Activated CD4-positive, alpha-beta T cell treated with anti-CD3 and anti-CD28 coated beads, Interleukin-2, amount 10 ng/mL, durations not matched to agents 7 days and 5 days (primary cell): ENCODE data around the gene SH2D5. TPM values are rescaled to one million over a fixed set of nuclear protein-coding genes. Genes with fewer than 3 reads are reported as not detected.

Source experiments
- CTCF ChIA-PET: fragments of 350-600 bp; sonication (Branson Sonifier 250); formaldehyde crosslinking; loops from one replicate; lab custom pipeline; 2021; ENCODE audit warnings: antibody characterized with exemption; lab: Charles Lee
- POLR2A ChIA-PET: fragments of 350-600 bp; sonication (Branson Sonifier 250); formaldehyde crosslinking; loops from one replicate; lab custom pipeline; 2021; ENCODE audit warnings: antibody characterized with exemption; lab: Charles Lee
- DNase-seq: peaks from one replicate; pipeline ENCODE4 v3.0.0-alpha.2; 2020
- H3K27ac Mint-ChIP-seq: one replicate; pipeline ENCODE4 v1.8.0; 2021; ENCODE audit warnings: mild to moderate bottlenecking, moderate library complexity, mixed read lengths
- H3K27me3 Mint-ChIP-seq: one replicate; pipeline ENCODE4 v1.8.0; 2021; ENCODE audit warnings: mixed read lengths
- H3K36me3 Mint-ChIP-seq: one replicate; pipeline ENCODE4 v1.8.0; 2021; ENCODE audit warnings: low read depth, mixed read lengths
- H3K4me1 Mint-ChIP-seq: one replicate; pipeline ENCODE4 v1.8.0; 2021; ENCODE audit warnings: mixed read lengths
- H3K4me3 Mint-ChIP-seq: one replicate; pipeline ENCODE4 v1.8.0; 2021; ENCODE audit warnings: mild to moderate bottlenecking, moderate library complexity, mixed read lengths
- H3K9me3 Mint-ChIP-seq: one replicate; pipeline ENCODE4 v1.8.0; 2021; ENCODE audit warnings: mixed read lengths
- total RNA-seq, 2 experiments: library from RNA; stranded (reverse); gene quantifications; one replicate each; pipeline ENCODE4 v1.2.3, GENCODE V29; 2021

The SH2D5 gene
- total RNA-seq, 2 experiments from 2014 or later = not detected

- CTCF ChIA-PET = interaction anchor here (0.5 to 2.7 kb wide), 5 partner anchors 8 to 522 kb away, joined by 3 to 14 read pairs (median 4); no protein-coding TSS in a partner anchor
- no peak overlapping the region for H3K4me3 Mint-ChIP-seq
Observed at GRCh38 chr1:20695515-20695914, 37.0 kb downstream of the SH2D5 start.

DNA sequence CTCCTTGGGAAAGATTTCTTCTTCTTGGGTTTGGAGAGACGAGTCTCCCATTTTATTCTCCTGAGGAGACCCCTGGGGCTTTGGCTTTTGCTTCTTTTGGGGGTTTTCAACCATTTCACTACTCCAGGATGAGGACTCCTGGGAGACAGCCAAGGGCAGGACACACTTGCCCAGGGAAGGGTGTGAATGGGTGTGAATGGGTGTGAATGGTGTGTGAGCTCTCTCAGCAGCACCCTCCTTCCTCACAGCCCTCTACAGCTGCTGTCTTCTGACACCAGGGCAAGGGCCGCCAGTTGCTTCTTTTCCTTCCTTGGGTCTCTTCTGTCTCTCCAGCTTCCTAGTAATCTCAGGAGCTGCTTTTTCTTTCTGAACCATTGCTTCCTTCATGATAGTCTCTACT lies 38.9 kb downstream of the SH2D5 start:
- Mint-ChIP-seq H3K4me1 (peaks cover 8% of the 10 kb centered on the region), H3K27ac (no peak overlapping the region), H3K4me3 (no peak overlapping the region), H3K36me3 (no peaks in the 10 kb centered on the region), H3K27me3 (peaks cover 10% of the 10 kb centered on the region), H3K9me3 (no peaks in the 10 kb centered on the region)
- ChIA-PET CTCF (interaction anchor here (0.6 to 0.7 kb wide), 2 partner anchors 11 to 289 kb away, joined by 3 read pairs; no protein-coding TSS in a partner anchor), POLR2A (no interaction called here)
- no peak for DNase-seq

More at GRCh38 chr1:20695515-20695914, 37.0 kb downstream of the SH2D5 start:
- DNase-seq = no peak
- H3K36me3 Mint-ChIP-seq = no peaks in the 10 kb centered on the region
- peaks cover 11% of the 10 kb centered on the region for H3K27me3 Mint-ChIP-seq
- H3K9me3 Mint-ChIP-seq = no peaks in the 10 kb centered on the region
- H3K27ac Mint-ChIP-seq = no peak overlapping the region
- peaks cover 8% of the 10 kb centered on the region for H3K4me1 Mint-ChIP-seq
- POLR2A ChIA-PET = no interaction called here

DNA sequence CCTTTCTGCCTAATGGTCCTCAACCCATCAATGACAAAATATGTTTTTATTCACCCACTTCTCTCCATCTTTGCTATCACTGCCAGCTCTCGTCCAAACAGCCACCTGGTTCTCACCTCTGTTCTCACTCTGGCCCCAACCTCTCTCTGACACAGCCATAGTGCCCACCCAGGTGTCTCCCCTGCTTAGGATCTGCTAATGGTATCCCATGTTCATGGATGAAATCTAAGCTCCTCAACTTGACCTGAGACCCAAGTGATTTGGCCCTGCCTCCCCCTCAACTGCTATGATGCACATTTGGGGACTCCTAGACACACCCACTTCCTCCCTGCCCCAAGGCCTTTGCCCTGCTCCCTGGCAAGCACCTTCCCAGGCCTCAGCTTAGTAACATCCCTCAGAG lies 40.6 kb downstream of the SH2D5 start:
- Mint-ChIP-seq H3K4me1 (peaks cover 7% of the 10 kb centered on the region), H3K4me3 (no peak overlapping the region), H3K27me3 (peaks cover 10% of the 10 kb centered on the region), H3K27ac (no peak overlapping the region), H3K36me3 (no peaks in the 10 kb centered on the region), H3K9me3 (no peaks in the 10 kb centered on the region)
- no peak for DNase-seq
- ChIA-PET POLR2A (no interaction called here), CTCF (interaction anchor here (0.6 kb wide), 1 partner anchor 30 kb away, joined by 3 read pairs; no protein-coding TSS in a partner anchor)

GRCh38 chr1:20689645-20690056 lies 42.9 kb downstream of the SH2D5 start:
- H3K27me3 Mint-ChIP-seq = peaks cover 12% of the 10 kb centered on the region
- ChIA-PET POLR2A (no interaction called here), CTCF (no interaction called here)
- no peaks in the 10 kb centered on the region for H3K9me3 Mint-ChIP-seq
- H3K36me3 Mint-ChIP-seq = no peaks in the 10 kb centered on the region
- peaks cover 3% of the 10 kb centered on the region for H3K4me1 Mint-ChIP-seq
- H3K4me3 Mint-ChIP-seq = no peak overlapping the region
- no peak for DNase-seq
- no peak overlapping the region for H3K27ac Mint-ChIP-seq

DNA sequence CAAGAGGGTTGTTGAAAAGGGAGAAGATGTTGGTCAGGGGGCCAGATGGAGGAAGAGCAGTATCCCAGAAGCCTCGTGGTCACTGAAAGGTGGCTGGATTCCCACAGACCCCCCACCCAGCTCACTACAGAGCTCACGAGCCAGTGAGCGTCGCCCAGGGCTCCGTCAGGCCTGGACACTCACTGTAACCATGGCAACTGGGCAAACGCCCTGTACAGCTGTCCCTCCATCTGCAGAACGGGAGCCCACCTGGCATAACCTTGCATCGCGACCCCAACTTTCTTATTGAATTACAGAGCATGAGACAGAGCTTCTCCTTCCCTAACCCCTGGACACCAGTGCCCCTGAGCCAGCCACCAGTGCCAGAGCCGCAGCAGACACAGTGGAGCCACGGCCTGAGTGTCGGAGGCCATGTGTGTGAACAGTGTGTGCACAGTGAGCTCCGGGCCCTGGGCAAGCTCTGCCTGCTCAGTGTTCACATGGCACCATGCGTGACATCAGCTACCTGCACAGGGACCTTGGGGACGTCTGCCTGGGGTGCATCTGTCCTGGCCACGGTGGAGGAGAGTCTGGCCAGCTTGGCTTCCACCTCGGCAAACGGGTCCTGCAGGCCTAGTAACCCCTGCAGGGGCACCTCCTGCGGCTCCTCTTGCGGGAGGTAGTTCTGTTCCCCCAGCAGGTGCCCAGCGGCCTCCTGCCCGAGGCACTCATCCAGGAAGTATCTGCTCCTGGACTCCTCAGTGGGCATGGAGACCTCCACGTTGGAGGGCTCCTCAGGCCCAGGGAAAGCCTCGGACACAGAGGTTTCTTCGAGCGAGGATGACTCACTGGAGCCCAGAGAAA lies 45.4 kb downstream of the SH2D5 start:
- H3K36me3 Mint-ChIP-seq = no peaks in the 10 kb centered on the region
- no peak overlapping the region for H3K27ac Mint-ChIP-seq
- peaks cover 3% of the 10 kb centered on the region for H3K4me1 Mint-ChIP-seq
- POLR2A ChIA-PET = no interaction called here
- DNase-seq = no peak
- peaks cover 19% of the 10 kb centered on the region for H3K27me3 Mint-ChIP-seq
- CTCF ChIA-PET = interaction anchor here (2.2 kb wide), 1 partner anchor 10 kb away, joined by 14 read pairs; no protein-coding TSS in a partner anchor
- no peaks in the 10 kb centered on the region for H3K9me3 Mint-ChIP-seq
- no peak overlapping the region for H3K4me3 Mint-ChIP-seq

GRCh38 chr1:20685741-20686140 lies 46.8 kb downstream of the SH2D5 start:
- no peak for DNase-seq
- H3K9me3 Mint-ChIP-seq = no peaks in the 10 kb centered on the region
- CTCF ChIA-PET = no interaction called here
- peaks cover 3% of the 10 kb centered on the region for H3K4me1 Mint-ChIP-seq
- POLR2A ChIA-PET = no interaction called here
- H3K27me3 Mint-ChIP-seq = peaks cover 28% of the 10 kb centered on the region
- H3K27ac Mint-ChIP-seq = no peak overlapping the region
- H3K36me3 Mint-ChIP-seq = no peaks in the 10 kb centered on the region
- no peak overlapping the region for H3K4me3 Mint-ChIP-seq

DNA sequence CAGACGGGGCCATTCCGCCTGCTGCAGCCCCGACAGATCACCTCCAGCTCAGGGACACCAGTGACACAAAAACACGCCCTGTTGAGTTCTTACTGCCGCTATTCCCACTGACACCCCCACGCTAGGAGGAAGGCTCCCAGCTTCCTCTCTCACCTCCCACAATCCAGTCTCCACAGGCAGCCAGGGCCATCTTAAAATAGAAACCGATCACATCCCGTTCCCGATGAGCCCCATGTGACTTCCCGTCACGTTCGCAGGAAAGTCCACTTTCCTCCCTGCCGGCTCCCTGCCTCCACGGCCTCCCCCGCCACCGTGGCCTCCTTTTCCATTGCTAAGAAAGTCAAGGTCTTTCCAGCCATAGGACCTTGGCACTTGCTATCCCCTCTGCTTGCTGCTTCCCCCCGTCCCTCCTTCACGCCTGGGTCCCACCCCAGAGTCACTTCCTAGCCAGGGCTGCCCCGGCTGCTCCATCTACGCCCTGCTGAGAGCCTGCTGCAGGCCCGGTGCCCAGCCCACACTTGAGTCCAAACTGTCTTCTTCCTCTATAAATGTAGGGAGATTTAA lies 47.3 kb downstream of the SH2D5 start:
- H3K36me3 Mint-ChIP-seq = no peaks in the 10 kb centered on the region
- POLR2A ChIA-PET = no interaction called here
- CTCF ChIA-PET = no interaction called here

DNA sequence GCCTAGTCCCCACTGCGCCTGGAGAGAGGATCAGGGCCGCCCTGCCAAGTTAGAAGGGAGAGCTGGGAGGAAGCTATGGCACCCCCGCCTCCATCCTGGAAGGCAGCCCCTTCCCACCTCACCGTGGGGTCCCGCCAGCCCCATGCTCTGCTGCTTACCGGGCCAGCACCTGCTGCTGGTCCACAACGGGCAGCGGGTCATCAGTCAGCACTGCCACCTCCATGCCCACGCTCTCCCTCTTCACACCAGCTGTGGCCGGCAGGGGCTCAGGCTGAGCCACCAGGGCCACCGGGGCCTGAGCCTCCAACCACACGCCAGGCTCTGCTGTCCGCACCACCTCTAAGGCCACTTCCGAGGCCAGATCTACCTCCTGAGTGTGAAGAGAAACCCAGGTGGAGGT lies 47.9 kb downstream of the SH2D5 start:
- ChIA-PET POLR2A (no interaction called here), CTCF (no interaction called here)
- no peaks in the 10 kb centered on the region for H3K36me3 Mint-ChIP-seq
- H3K4me1 Mint-ChIP-seq = peaks cover 3% of the 10 kb centered on the region
- H3K4me3 Mint-ChIP-seq = no peak overlapping the region
- no peak overlapping the region for H3K27ac Mint-ChIP-seq
- no peak for DNase-seq
- no peaks in the 10 kb centered on the region for H3K9me3 Mint-ChIP-seq
- H3K27me3 Mint-ChIP-seq = peaks cover 38% of the 10 kb centered on the region

More for the DNA sequence above, 47.3 kb downstream of the SH2D5 start:
- Mint-ChIP-seq H3K9me3 (no peaks in the 10 kb centered on the region), H3K27ac (no peak overlapping the region), H3K27me3 (peaks cover 33% of the 10 kb centered on the region), H3K4me1 (peaks cover 3% of the 10 kb centered on the region), H3K4me3 (no peak overlapping the region)
- no peak for DNase-seq

- Mint-ChIP-seq H3K4me3 (no peak overlapping the region), H3K9me3 (no peaks in the 10 kb centered on the region), H3K36me3 (no peaks in the 10 kb centered on the region), H3K27ac (no peak overlapping the region), H3K27me3 (peaks cover 41% of the 10 kb centered on the region), H3K4me1 (peaks cover 7% of the 10 kb centered on the region)
- POLR2A ChIA-PET = no interaction called here
- no peak for DNase-seq
- CTCF ChIA-PET = interaction anchor here (1.4 kb wide), 1 partner anchor 13 kb away, joined by 4 read pairs; no protein-coding TSS in a partner anchor
Observed at GRCh38 chr1:20684050-20684620, 48.4 kb downstream of the SH2D5 start.

DNA sequence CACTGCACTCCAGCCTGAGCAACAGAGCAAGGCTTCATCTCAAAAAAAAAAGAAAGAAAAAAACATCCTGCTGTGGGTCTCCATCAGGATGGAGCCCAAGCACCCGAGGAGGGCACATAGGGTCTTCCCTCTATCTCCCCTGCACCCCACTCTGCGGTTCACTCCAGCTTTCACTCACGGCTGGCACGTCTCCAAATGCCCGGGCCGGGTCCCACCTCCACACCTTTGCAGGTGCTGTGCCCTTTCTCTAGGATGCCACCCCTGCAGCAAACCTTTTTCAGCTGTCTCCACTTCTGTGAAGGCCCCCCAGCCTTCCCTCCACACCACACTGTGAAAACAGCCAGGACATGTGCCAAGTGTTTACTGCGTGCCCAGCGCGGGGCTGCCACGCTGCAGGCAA lies 48.9 kb downstream of the SH2D5 start:
- Mint-ChIP-seq H3K4me1 (peaks cover 12% of the 10 kb centered on the region), H3K36me3 (no peaks in the 10 kb centered on the region), H3K27ac (no peak overlapping the region), H3K4me3 (no peak overlapping the region), H3K27me3 (peaks cover 45% of the 10 kb centered on the region), H3K9me3 (no peaks in the 10 kb centered on the region)
- CTCF ChIA-PET = interaction anchor here (1.4 kb wide), 1 partner anchor 13 kb away, joined by 4 read pairs; no protein-coding TSS in a partner anchor
- DNase-seq = no peak
- POLR2A ChIA-PET = no interaction called here

GRCh38 chr1:20682571-20683236 lies 49.8 kb downstream of the SH2D5 start:
- Mint-ChIP-seq H3K27ac (no peak overlapping the region), H3K36me3 (peaks cover 3% of the 10 kb centered on the region), H3K9me3 (peaks cover 7% of the 10 kb centered on the region), H3K4me3 (no peak overlapping the region), H3K27me3 (peaks cover 52% of the 10 kb centered on the region), H3K4me1 (peaks cover 21% of the 10 kb centered on the region)
- ChIA-PET CTCF (interaction anchor here (0.7 to 1.4 kb wide), 2 partner anchors 14 kb away, joined by 4 read pairs; no protein-coding TSS in a partner anchor), POLR2A (no interaction called here)
- DNase-seq = no peak

DNA sequence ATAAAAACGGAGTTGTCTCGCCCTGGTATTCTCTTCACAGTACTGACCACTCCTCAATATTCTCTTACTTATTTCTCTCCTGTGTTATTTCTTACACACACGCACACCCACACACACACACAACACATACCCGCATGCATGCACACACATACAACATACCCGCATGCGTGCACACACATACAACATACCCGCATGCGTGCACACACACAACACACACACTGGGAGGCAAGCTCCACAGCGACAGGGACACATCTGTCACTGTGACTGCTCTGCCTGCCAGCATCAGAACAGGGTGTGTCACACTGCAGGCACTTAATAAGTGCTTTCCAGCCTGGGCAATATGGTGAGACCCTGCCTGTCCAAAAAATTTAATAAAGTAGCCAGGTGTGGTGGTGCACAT lies 50.5 kb downstream of the SH2D5 start:
- H3K27ac Mint-ChIP-seq = no peak overlapping the region
- H3K36me3 Mint-ChIP-seq = peaks cover 7% of the 10 kb centered on the region
- no peak overlapping the region for H3K4me3 Mint-ChIP-seq
- ChIA-PET POLR2A (no interaction called here), CTCF (interaction anchor here (0.7 kb wide), 1 partner anchor 13 kb away, joined by 4 read pairs; no protein-coding TSS in a partner anchor)
- H3K4me1 Mint-ChIP-seq = peaks cover 22% of the 10 kb centered on the region
- H3K9me3 Mint-ChIP-seq = peaks cover 13% of the 10 kb centered on the region
- peaks cover 59% of the 10 kb centered on the region for H3K27me3 Mint-ChIP-seq
- no peak for DNase-seq
